GM23338 (cell line): Measurements from ENCODE around the gene UNK.

ENCODE experiments used
- CREB1 ChIP-seq: fragments of 250-450 bp; sonication (Bioruptor Pico); IDR thresholded peaks from 2 replicates; pipeline ENCODE4 v1.5.0; 2020; ENCODE audit warnings: low read depth, mild to moderate bottlenecking, moderate library complexity
- POLR2AphosphoS5 ChIP-seq: IDR thresholded peaks from 2 replicates; pipeline ENCODE4 v1.6.1; 2016; ENCODE audit warnings: antibody characterized with exemption, low read depth
- TF ChIP-seq, protein P1 (sequence below), 2 experiments: fragments of 200-600 bp in 1 of 2; sonication (generic) in 1 of 2; conservative IDR thresholded peaks; 2 replicates each; pipeline versions ENCODE4 v1.5.1 to v1.6.1; 2016 to 2017; ENCODE audit warnings: antibody characterized with exemption in 2 of 2, low read depth in 2 of 2, mild to moderate bottlenecking in 2 of 2, moderate library complexity in 1 of 2

DNA sequence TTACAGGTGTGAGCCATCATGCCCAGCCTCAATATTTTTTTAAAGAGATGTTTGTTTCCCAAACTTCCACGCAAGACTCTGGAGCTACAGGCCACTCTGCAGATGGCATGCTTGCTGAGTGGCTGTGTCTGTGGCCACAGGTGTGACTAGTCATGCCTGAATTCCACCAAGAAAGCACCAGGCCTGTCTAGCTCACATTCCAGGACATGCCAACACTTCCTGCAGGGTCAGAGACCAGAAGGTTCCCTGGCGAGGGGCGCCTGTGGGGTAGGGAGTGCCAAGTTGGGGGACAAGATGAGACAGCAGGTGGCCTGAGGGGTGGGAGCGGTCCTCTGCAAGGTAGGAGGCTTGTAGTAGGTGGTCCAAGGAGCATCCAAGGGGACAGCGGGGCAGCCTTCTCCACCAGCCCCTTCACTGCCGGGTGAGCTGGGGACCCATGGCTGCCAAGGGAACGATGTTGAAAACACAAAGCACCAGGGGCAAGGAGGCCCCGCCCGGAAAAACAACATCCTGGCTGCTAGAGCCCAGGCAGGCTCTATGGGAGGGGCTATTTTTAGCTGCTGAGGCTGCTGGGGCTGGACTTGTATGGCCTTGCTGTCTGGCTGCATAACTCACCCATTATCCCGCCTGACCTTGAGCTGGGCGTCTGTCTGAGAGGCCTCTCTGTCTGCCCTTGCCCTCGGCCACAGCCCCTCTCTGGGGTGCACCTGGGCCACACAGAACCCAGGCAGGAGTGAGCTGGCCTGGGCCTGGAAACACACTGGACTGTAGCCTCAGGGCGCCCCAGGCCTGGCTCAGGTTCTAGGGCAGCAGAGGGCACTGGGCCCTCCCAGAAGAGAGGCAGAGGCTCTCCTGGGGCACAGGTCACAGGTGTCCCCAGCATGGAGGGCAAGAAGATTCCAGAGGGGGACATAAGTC is 88.1 kb downstream of the UNK start:
- TF ChIP-seq, protein P1, sequence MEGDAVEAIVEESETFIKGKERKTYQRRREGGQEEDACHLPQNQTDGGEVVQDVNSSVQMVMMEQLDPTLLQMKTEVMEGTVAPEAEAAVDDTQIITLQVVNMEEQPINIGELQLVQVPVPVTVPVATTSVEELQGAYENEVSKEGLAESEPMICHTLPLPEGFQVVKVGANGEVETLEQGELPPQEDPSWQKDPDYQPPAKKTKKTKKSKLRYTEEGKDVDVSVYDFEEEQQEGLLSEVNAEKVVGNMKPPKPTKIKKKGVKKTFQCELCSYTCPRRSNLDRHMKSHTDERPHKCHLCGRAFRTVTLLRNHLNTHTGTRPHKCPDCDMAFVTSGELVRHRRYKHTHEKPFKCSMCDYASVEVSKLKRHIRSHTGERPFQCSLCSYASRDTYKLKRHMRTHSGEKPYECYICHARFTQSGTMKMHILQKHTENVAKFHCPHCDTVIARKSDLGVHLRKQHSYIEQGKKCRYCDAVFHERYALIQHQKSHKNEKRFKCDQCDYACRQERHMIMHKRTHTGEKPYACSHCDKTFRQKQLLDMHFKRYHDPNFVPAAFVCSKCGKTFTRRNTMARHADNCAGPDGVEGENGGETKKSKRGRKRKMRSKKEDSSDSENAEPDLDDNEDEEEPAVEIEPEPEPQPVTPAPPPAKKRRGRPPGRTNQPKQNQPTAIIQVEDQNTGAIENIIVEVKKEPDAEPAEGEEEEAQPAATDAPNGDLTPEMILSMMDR (conservative IDR thresholded peaks at IDR 0.05; ENCODE audit: low read depth in 2 of 2) = no peak
- no peak for TF ChIP-seq POLR2AphosphoS5
- no peak for TF ChIP-seq CREB1 (CRISPR knock-in tag)
